Fibroblast of the aortic adventitia (primary cell): ENCODE results near the gene ROPN1. TPM values are rescaled to one million over a fixed set of nuclear protein-coding genes. Genes with fewer than 3 reads are reported as not detected.
"Not testable (repeated sequence)": the region's sequence is repeated elsewhere in the genome, so short reads cannot be mapped to it uniquely, and the experiment has no call there.

Experiments
- DNase-seq: peaks from one replicate; pipeline ENCODE4 v3.0.0-alpha.2; 2010; ENCODE audit warnings: low read depth
- H3K4me3 ChIP-seq: 2 replicates; pipeline ENCODE4 v1.5.1; 2011; ENCODE audit warnings: low read depth, mild to moderate bottlenecking, control low read depth, low read length, moderate library complexity
- total RNA-seq: library from RNA; depleted of rRNA; stranded (reverse); fragments of >200 nt; gene quantifications from 2 replicates; pipeline ENCODE4 v1.2.3, GENCODE V29; 2012; ENCODE audit warnings: low replicate concordance
- TF ChIP-seq, protein P1 (sequence below): IDR thresholded peaks from 2 replicates; pipeline ENCODE4 v1.5.1; 2011; ENCODE audit warnings: mild to moderate bottlenecking, low read length, control low read depth, inconsistent platforms; ENCODE audit not compliant: insufficient read depth

Gene ROPN1
- total RNA-seq, 1 donor = not detected

GRCh38 chr3:124033360-124034015 is 41.6 kb upstream of the ROPN1 start, which contains the start of gene KALRN:
Gene KALRN, plus strand, starts transcription at chr3:124033369.
- H3K4me3 ChIP-seq = peak within 1 kb of the TSS; percentile 59

GRCh38 chr3:124032881-124033359 is 41.0 kb upstream of the ROPN1 start:
- TF ChIP-seq, protein P1, sequence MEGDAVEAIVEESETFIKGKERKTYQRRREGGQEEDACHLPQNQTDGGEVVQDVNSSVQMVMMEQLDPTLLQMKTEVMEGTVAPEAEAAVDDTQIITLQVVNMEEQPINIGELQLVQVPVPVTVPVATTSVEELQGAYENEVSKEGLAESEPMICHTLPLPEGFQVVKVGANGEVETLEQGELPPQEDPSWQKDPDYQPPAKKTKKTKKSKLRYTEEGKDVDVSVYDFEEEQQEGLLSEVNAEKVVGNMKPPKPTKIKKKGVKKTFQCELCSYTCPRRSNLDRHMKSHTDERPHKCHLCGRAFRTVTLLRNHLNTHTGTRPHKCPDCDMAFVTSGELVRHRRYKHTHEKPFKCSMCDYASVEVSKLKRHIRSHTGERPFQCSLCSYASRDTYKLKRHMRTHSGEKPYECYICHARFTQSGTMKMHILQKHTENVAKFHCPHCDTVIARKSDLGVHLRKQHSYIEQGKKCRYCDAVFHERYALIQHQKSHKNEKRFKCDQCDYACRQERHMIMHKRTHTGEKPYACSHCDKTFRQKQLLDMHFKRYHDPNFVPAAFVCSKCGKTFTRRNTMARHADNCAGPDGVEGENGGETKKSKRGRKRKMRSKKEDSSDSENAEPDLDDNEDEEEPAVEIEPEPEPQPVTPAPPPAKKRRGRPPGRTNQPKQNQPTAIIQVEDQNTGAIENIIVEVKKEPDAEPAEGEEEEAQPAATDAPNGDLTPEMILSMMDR = peak; percentile 69

More at GRCh38 chr3:124033360-124034015, 41.6 kb upstream of the ROPN1 start, which contains the start of gene KALRN:
- TF ChIP-seq, protein P1 = no peak
- no peak for DNase-seq

GRCh38 chr3:124032311-124032880 is 40.5 kb upstream of the ROPN1 start:
- TF ChIP-seq, protein P1 = no peak
- peak; percentile 2 for DNase-seq
- H3K4me3 ChIP-seq = peak overlapping the region; percentile 59

More at GRCh38 chr3:124032881-124033359, 41.0 kb upstream of the ROPN1 start:
- H3K4me3 ChIP-seq = peak overlapping the region; percentile 59
- DNase-seq = peak; percentile 65

- TF ChIP-seq, protein P1 = no peak
- H3K4me3 ChIP-seq = no peak overlapping the region
- DNase-seq = no peak
Measured at GRCh38 chr3:124026516-124026915, 34.6 kb upstream of the ROPN1 start.

- H3K4me3 ChIP-seq, DNase-seq: not testable (repeated sequence)
Measured at GRCh38 chr3:124023531-124023930, 31.6 kb upstream of the ROPN1 start.

- no peak overlapping the region for H3K4me3 ChIP-seq
- no peak for DNase-seq
- TF ChIP-seq, protein P1 = no peak
Measured at GRCh38 chr3:124019291-124019690, 27.4 kb upstream of the ROPN1 start.

DNA sequence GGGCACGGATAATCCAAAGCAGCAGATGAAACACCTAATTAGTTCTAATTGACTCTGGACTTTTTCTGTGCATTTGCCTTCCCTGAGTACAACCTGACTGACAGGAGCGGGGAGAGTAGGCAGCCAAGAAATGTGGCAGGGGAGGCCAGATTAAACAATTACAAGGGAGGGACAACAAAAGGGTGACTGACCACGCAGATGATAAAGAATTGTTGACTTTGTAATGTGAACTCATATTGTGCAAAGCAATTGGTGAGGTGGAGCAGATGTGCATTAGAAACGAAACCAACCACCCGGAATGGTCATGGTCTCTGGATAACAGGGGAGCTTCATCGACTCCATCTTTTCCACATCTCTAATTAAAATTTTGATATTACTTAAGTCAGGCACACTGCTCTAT is 25.6 kb upstream of the ROPN1 start:
- not testable (repeated sequence) for DNase-seq, H3K4me3 ChIP-seq
